Caco-2 (cell line): Measurements from ENCODE around the gene FAM43A. TPM values are rescaled to one million over a fixed set of nuclear protein-coding genes. Genes with fewer than 3 reads are reported as not detected.
A peak's percentile ranks its signal among the peaks of the same experiment; 100 is the strongest.

Experiments
- Bru-seq: library from RNA; stranded (reverse); fragments of 400-500 nt; gene quantifications from one replicate; lab custom pipeline; 2021; lab: Mats Ljungman, UMichigan
- BruChase-seq, 2 experiments: library from RNA; stranded (reverse); fragments of 400-500 nt; gene quantifications; one replicate each; lab custom pipeline; 2021; lab: Mats Ljungman, UMichigan
- BruUV-seq: library from RNA; stranded (reverse); fragments of 400-500 nt; replicated peaks from 2 replicates; lab custom pipeline; 2021; lab: Mats Ljungman, UMichigan
- CTCF ChIA-PET: fragments of 300-600 bp; sonication (Branson Sonifier 250); formaldehyde crosslinking; loops from one replicate; lab custom pipeline; 2022; ENCODE audit warnings: antibody characterized with exemption; lab: Charles Lee
- POLR2A ChIA-PET: fragments of 300-600 bp; sonication (Branson Sonifier 250); formaldehyde crosslinking; loops from one replicate; lab custom pipeline; 2022; ENCODE audit warnings: antibody characterized with exemption; lab: Charles Lee
- DNase-seq, 2 experiments: peaks; one replicate each; pipeline versions ENCODE4 v3.0.0 to v3.0.0-alpha.2; 2020 to 2022
- H3K27me3 ChIP-seq: replicated peaks from 2 replicates; pipeline ENCODE4 v1.6.0; 2011; ENCODE audit warnings: low read length; ENCODE audit not compliant: control insufficient read depth, insufficient read depth
- H3K36me3 ChIP-seq: 2 replicates; pipeline ENCODE4 v1.5.1; 2011; ENCODE audit warnings: low read length; ENCODE audit not compliant: control insufficient read depth, insufficient read depth
- H3K4me1 ChIP-seq: fragments of 250-450 bp; sonication (Bioruptor Pico); 2 replicates; pipeline ENCODE4 v1.5.1; 2020; ENCODE audit warnings: mild to moderate bottlenecking
- H3K4me3 ChIP-seq: 2 replicates; pipeline ENCODE4 v1.5.1; 2011; ENCODE audit warnings: low read depth, mild to moderate bottlenecking, control low read depth, low read length
- H3K9me3 ChIP-seq: fragments of 250-450 bp; sonication (Bioruptor Pico); 2 replicates; pipeline ENCODE4 v1.5.1; 2020; ENCODE audit warnings: mild to moderate bottlenecking, moderate library complexity
- H3K27ac Mint-ChIP-seq: one replicate; pipeline ENCODE4 v1.8.0; 2022; ENCODE audit warnings: mixed read lengths; ENCODE audit not compliant: unreplicated experiment
- H3K27me3 Mint-ChIP-seq: one replicate; pipeline ENCODE4 v1.8.0; 2022; ENCODE audit warnings: mixed read lengths; ENCODE audit not compliant: insufficient read depth, unreplicated experiment
- H3K36me3 Mint-ChIP-seq: one replicate; pipeline ENCODE4 v1.8.0; 2022; ENCODE audit warnings: mild to moderate bottlenecking, mixed read lengths; ENCODE audit not compliant: insufficient read depth, unreplicated experiment
- H3K4me1 Mint-ChIP-seq: one replicate; pipeline ENCODE4 v1.8.0; 2022; ENCODE audit warnings: low read depth, mixed read lengths; ENCODE audit not compliant: unreplicated experiment
- H3K4me3 Mint-ChIP-seq: one replicate; pipeline ENCODE4 v1.8.0; 2022; ENCODE audit warnings: mild to moderate bottlenecking, moderate library complexity, mixed read lengths; ENCODE audit not compliant: unreplicated experiment
- H3K9me3 Mint-ChIP-seq: one replicate; pipeline ENCODE4 v1.8.0; 2022; ENCODE audit warnings: mixed read lengths; ENCODE audit not compliant: unreplicated experiment
- CTCF ChIP-seq, 2 experiments: fragments of 200-600 bp in 1 of 2; IDR thresholded peaks; 1 replicate in 1 of 2; 2 replicates in 1 of 2; pipeline versions ENCODE4 v1.5.1 to v1.8.0; 2011 to 2022; ENCODE audit warnings: antibody characterized with exemption in 1 of 2, control low read depth in 1 of 2, inconsistent platforms in 1 of 2, low read depth in 1 of 2, low read length in 1 of 2, mild to moderate bottlenecking in 1 of 2, moderate library complexity in 1 of 2; ENCODE audit not compliant: insufficient read depth in 1 of 2, severe bottlenecking in 1 of 2, unreplicated experiment in 1 of 2
- intact Hi-C: fragments of 100-400 bp; cut with micrococcal nuclease; formaldehyde crosslinking; loops from one replicate; pipeline ENCODE4 v1.10.0; 2022; ENCODE audit not compliant: unreplicated experiment
- long read RNA-seq: library from polyadenylated mRNA; stranded (forward); transcript quantifications from one replicate; pipeline ENCODE4 v2.0.0, GENCODE V29; 2022
- total RNA-seq: library from RNA; stranded (reverse); gene quantifications from 2 replicates; pipeline ENCODE4 v1.2.3, GENCODE V29; 2022

FAM43A gene, protein sequence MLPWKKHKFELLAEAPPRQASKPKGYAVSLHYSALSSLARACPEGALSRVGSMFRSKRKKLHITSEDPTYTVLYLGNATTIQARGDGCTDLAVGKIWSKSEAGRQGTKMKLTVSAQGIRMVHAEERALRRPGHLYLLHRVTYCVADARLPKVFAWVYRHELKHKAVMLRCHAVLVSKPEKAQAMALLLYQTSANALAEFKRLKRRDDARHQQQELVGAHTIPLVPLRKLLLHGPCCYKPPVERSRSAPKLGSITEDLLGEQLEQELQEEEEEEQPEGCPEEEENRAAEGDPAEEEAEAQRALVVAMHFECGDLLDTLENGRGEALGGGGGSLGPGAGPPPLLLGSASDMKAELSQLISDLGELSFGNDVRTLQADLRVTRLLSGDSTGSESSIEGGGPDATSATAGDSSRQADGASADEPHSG
- total RNA-seq (3.5 and 4.0 TPM in 2 replicates), Bru-seq, nascent RNA (percentile 59 among the genes with signal in this experiment), BruChase-seq, experiment 1, labeled RNA remaining after a 2-hour chase (percentile 68 among the genes with signal in this experiment), BruChase-seq, experiment 2, labeled RNA remaining after a 6-hour chase (percentile 46 among the genes with signal in this experiment)
- long read RNA-seq, transcript FAM43A-201 (1 exons, 2,494 nt): major isoform, 6 of 7 reads
- long read RNA-seq, partial matches to known transcripts: 0 of 7 reads
- long read RNA-seq, other reads (novel, unspliced or antisense): 1 of 7 reads

DNA sequence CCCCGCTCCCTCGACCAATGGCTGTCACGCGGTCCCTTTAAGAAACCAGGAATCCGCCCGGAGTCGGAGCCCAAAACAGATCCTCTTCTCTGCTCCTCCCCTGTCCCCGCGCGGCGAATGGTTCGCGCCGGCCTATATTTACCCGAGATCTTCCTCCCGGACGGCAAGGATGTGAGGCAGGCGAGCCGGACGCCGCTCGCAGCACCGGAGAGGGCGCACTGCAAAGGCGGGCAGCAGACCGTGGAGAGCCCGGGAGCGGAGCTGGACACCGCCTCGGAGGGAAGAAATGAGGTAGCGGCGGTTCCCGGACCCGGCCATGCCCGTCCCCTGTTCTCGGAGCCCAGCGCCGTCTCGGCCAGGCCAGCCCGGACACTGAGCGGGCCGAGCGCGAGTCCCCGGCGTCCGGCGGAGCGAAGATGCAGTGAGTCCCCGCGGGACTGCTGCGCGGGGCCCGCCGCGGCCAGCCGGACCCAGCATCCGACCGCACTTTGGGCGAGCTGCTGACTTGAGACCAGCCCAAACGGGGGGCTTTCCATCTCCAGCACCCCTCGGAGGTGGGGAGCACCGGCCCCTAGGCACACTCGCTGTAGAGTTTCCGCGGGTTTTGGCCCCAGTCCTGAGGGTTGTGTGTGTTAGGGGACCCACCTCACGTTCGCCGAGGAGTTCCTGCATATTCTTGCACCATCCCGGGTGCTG is at the start of gene FAM43A:
FAM43A (plus strand) TSS at position 166 of the 696 bp plus-strand sequence. CDS start 944 bp downstream, outside the sequence.
- ChIA-PET CTCF (no interaction called here), POLR2A (interaction anchor here (1.1 kb wide), 1 partner anchor 14 kb away, joined by 5 read pairs; the partner anchor contains the start of gene LSG1)
- peak within 1 kb of the TSS; percentile 61 for H3K4me3 ChIP-seq
- peaks cover 11% of the 10 kb centered on the region for H3K36me3 Mint-ChIP-seq
- H3K4me1 Mint-ChIP-seq: peaks cover 21% of the 10 kb centered on the region
- TF ChIP-seq CTCF (IDR thresholded peaks at IDR 0.05; ENCODE audit: insufficient read depth in 1 of 2, low read depth in 1 of 2, low read length in 1 of 2, severe bottlenecking in 1 of 2, unreplicated experiment in 1 of 2): peak in 1 of 2 experiments; percentile 31
- intact Hi-C loops: loop anchor here (5.0 to 10.0 kb wide), 2 partner anchors 36 to 189 kb away; no protein-coding TSS in a partner anchor
- no peaks in the 10 kb centered on the region for H3K27me3 Mint-ChIP-seq
- no peaks in the 10 kb centered on the region for H3K36me3 ChIP-seq
- no peaks in the 10 kb centered on the region for H3K9me3 Mint-ChIP-seq
- peak within 1 kb of the TSS; percentile 80 for H3K4me3 Mint-ChIP-seq
- no TSS peak for BruUV-seq
- peaks cover 10% of the 10 kb centered on the region; the same call in 1 of the 2 replicates for H3K4me1 ChIP-seq
- peak; percentile 88 to 89 for DNase-seq
- H3K27ac Mint-ChIP-seq: peak within 1 kb of the TSS; percentile 73
- no peaks in the 10 kb centered on the region for H3K27me3 ChIP-seq
- no peaks in the 10 kb centered on the region for H3K9me3 ChIP-seq

GRCh38 chr3:194637066-194637465 is 48.6 kb upstream of the FAM43A start:
- no peaks in the 10 kb centered on the region for H3K4me1 Mint-ChIP-seq
- H3K4me3 Mint-ChIP-seq: no peak overlapping the region
- no peak for DNase-seq
- Histone ChIP-seq H3K27me3 (no peaks in the 10 kb centered on the region), H3K4me3 (no peak overlapping the region), H3K36me3 (no peaks in the 10 kb centered on the region; the same call in none of the 2 replicates), H3K9me3 (no peaks in the 10 kb centered on the region), H3K4me1 (no peaks in the 10 kb centered on the region)
- no peaks in the 10 kb centered on the region for H3K9me3 Mint-ChIP-seq
- no TSS peak for BruUV-seq
- intact Hi-C loops: no loop called here
- H3K27me3 Mint-ChIP-seq: no peaks in the 10 kb centered on the region
- H3K36me3 Mint-ChIP-seq: peaks cover 19% of the 10 kb centered on the region
- POLR2A ChIA-PET: no interaction called here
- no peak for TF ChIP-seq CTCF (IDR thresholded peaks at IDR 0.05; ENCODE audit: insufficient read depth in 1 of 2, low read depth in 1 of 2, low read length in 1 of 2, severe bottlenecking in 1 of 2, unreplicated experiment in 1 of 2)
- CTCF ChIA-PET: no interaction called here
- H3K27ac Mint-ChIP-seq: no peak overlapping the region
